HUES48 (cell line): ENCODE data around the gene PAX2.

ENCODE experiments used
- H3K27ac ChIP-seq: one replicate; pipeline ENCODE4 v1.7.0; 2013; ENCODE audit warnings: low read depth, low read length, inconsistent platforms
- H3K27me3 ChIP-seq: 2 replicates; pipeline ENCODE4 v1.6.1; 2013; ENCODE audit warnings: mild to moderate bottlenecking, low read length; ENCODE audit not compliant: control insufficient read depth, insufficient read depth
- H3K36me3 ChIP-seq: 2 replicates; pipeline ENCODE4 v1.6.1; 2013; ENCODE audit warnings: low read length; ENCODE audit not compliant: control insufficient read depth, insufficient read depth
- H3K4me1 ChIP-seq: 2 replicates; pipeline ENCODE4 v1.6.1; 2013; ENCODE audit warnings: mild to moderate bottlenecking, low read length; ENCODE audit not compliant: control insufficient read depth, insufficient read depth
- H3K4me3 ChIP-seq: 2 replicates; pipeline ENCODE4 v1.5.1; 2013; ENCODE audit warnings: mild to moderate bottlenecking, low read depth, low read length
- H3K9ac ChIP-seq: 2 replicates; pipeline ENCODE4 v1.6.1; 2013; ENCODE audit warnings: mild to moderate bottlenecking, low read depth, low read length, moderate library complexity
- H3K9me3 ChIP-seq: 2 replicates; pipeline ENCODE4 v1.6.1; 2013; ENCODE audit warnings: low read length; ENCODE audit not compliant: control insufficient read depth, insufficient read depth

Gene PAX2

GRCh38 chr10:100734295-100735086 is 10.9 kb upstream of the PAX2 start:
- H3K9me3 ChIP-seq: no peaks in the 10 kb centered on the region
- no peaks in the 10 kb centered on the region for H3K36me3 ChIP-seq
- H3K27me3 ChIP-seq: peaks cover 100% of the 10 kb centered on the region
- H3K27ac ChIP-seq: no peak overlapping the region
- H3K4me1 ChIP-seq: peaks cover 20% of the 10 kb centered on the region
- no peak overlapping the region for H3K4me3 ChIP-seq
- H3K9ac ChIP-seq: no peak overlapping the region

- Histone ChIP-seq H3K27me3 (peaks cover 100% of the 10 kb centered on the region), H3K9me3 (no peaks in the 10 kb centered on the region), H3K4me1 (peaks cover 25% of the 10 kb centered on the region), H3K4me3 (no peak overlapping the region), H3K27ac (no peak overlapping the region), H3K9ac (no peak overlapping the region), H3K36me3 (no peaks in the 10 kb centered on the region)
Measured at GRCh38 chr10:100735087-100735336, 10.4 kb upstream of the PAX2 start.

GRCh38 chr10:100735337-100736143 is 9.8 kb upstream of the PAX2 start:
- peaks cover 100% of the 10 kb centered on the region for H3K27me3 ChIP-seq
- no peak overlapping the region for H3K4me3 ChIP-seq
- no peak overlapping the region for H3K27ac ChIP-seq
- no peaks in the 10 kb centered on the region for H3K36me3 ChIP-seq
- peaks cover 28% of the 10 kb centered on the region for H3K4me1 ChIP-seq
- H3K9me3 ChIP-seq: no peaks in the 10 kb centered on the region
- no peak overlapping the region for H3K9ac ChIP-seq

- no peaks in the 10 kb centered on the region for H3K9me3 ChIP-seq
Measured at GRCh38 chr10:100736144-100736808, 9.1 kb upstream of the PAX2 start.

GRCh38 chr10:100736809-100737354 is 8.5 kb upstream of the PAX2 start:
- Histone ChIP-seq H3K9me3 (no peaks in the 10 kb centered on the region), H3K36me3 (no peaks in the 10 kb centered on the region), H3K27me3 (peaks cover 100% of the 10 kb centered on the region), H3K27ac (no peak overlapping the region), H3K9ac (no peak overlapping the region), H3K4me1 (peaks cover 22% of the 10 kb centered on the region), H3K4me3 (peak overlapping the region; percentile 41; the same call in 1 of the 2 replicates)

More at GRCh38 chr10:100736144-100736808, 9.1 kb upstream of the PAX2 start:
- no peak overlapping the region for H3K9ac ChIP-seq
- no peak overlapping the region for H3K4me3 ChIP-seq
- peaks cover 100% of the 10 kb centered on the region for H3K27me3 ChIP-seq
- H3K36me3 ChIP-seq: no peaks in the 10 kb centered on the region
- peaks cover 22% of the 10 kb centered on the region for H3K4me1 ChIP-seq
- no peak overlapping the region for H3K27ac ChIP-seq

GRCh38 chr10:100737355-100738054 is 7.9 kb upstream of the PAX2 start:
- H3K4me3 ChIP-seq: peak overlapping the region; percentile 41; the same call in 1 of the 2 replicates
- H3K27ac ChIP-seq: no peak overlapping the region
- H3K9me3 ChIP-seq: no peaks in the 10 kb centered on the region
- H3K27me3 ChIP-seq: peaks cover 100% of the 10 kb centered on the region
- no peaks in the 10 kb centered on the region for H3K36me3 ChIP-seq
- no peak overlapping the region for H3K9ac ChIP-seq
- peaks cover 23% of the 10 kb centered on the region for H3K4me1 ChIP-seq

- no peak overlapping the region for H3K27ac ChIP-seq
- H3K4me3 ChIP-seq: 0 out of 2 replicates have a peak overlapping the region, but pooled peaks have one; percentile 41
- peaks cover 23% of the 10 kb centered on the region for H3K4me1 ChIP-seq
- no peaks in the 10 kb centered on the region for H3K36me3 ChIP-seq
- H3K9me3 ChIP-seq: no peaks in the 10 kb centered on the region
- H3K27me3 ChIP-seq: peaks cover 100% of the 10 kb centered on the region
- H3K9ac ChIP-seq: no peak overlapping the region
Measured at GRCh38 chr10:100738055-100738827, 7.1 kb upstream of the PAX2 start.

GRCh38 chr10:100739517-100740368 is 5.6 kb upstream of the PAX2 start:
- Histone ChIP-seq H3K4me3 (peak overlapping the region; percentile 18; the same call in 1 of the 2 replicates), H3K36me3 (no peaks in the 10 kb centered on the region), H3K4me1 (peaks cover 32% of the 10 kb centered on the region), H3K9me3 (no peaks in the 10 kb centered on the region), H3K27ac (no peak overlapping the region), H3K27me3 (peaks cover 100% of the 10 kb centered on the region), H3K9ac (no peak overlapping the region)

GRCh38 chr10:100740476-100741377 is 4.7 kb upstream of the PAX2 start:
- H3K9ac ChIP-seq: no peak overlapping the region
- no peak overlapping the region for H3K4me3 ChIP-seq
- no peak overlapping the region for H3K27ac ChIP-seq
- H3K27me3 ChIP-seq: peaks cover 99% of the 10 kb centered on the region
- no peaks in the 10 kb centered on the region for H3K36me3 ChIP-seq
- peaks cover 32% of the 10 kb centered on the region for H3K4me1 ChIP-seq
- no peaks in the 10 kb centered on the region for H3K9me3 ChIP-seq
